Neural progenitor cell (in vitro differentiated cells): ENCODE measurements around the gene IFT74. TPM values are rescaled to one million over a fixed set of nuclear protein-coding genes. Genes with fewer than 3 reads are reported as not detected.

Experiments
- DNase-seq: peaks from one replicate; pipeline ENCODE4 v3.0.0-alpha.2; 2016; ENCODE audit warnings: low spot score
- H2AFZ ChIP-seq: fragments of 200-600 bp; sonication (generic); replicated peaks from 2 replicates; pipeline ENCODE4 v1.6.1; 2016; ENCODE audit warnings: antibody characterized with exemption
- H3F3A ChIP-seq: fragments of 200-600 bp; sonication (generic); 2 replicates; pipeline ENCODE4 v1.6.1; 2016; ENCODE audit warnings: antibody characterized with exemption, low read depth
- H3K27ac ChIP-seq: fragments of 200-600 bp; sonication (generic); 2 replicates; pipeline ENCODE4 v1.5.1; 2016; ENCODE audit warnings: mild to moderate bottlenecking
- H3K27me3 ChIP-seq: fragments of 200-600 bp; sonication (generic); 2 replicates; pipeline ENCODE4 v1.6.1; 2016; ENCODE audit warnings: mild to moderate bottlenecking, moderate library complexity
- H3K36me3 ChIP-seq: fragments of 200-600 bp; sonication (generic); 2 replicates; pipeline ENCODE4 v1.5.1; 2016
- H3K4me1 ChIP-seq: fragments of 200-600 bp; sonication (generic); 2 replicates; pipeline ENCODE4 v1.6.1; 2016; ENCODE audit warnings: mixed run types
- H3K4me2 ChIP-seq: fragments of 200-600 bp; sonication (generic); 2 replicates; pipeline ENCODE4 v1.6.1; 2016
- H3K4me3 ChIP-seq: fragments of 200-600 bp; sonication (generic); 2 replicates; pipeline ENCODE4 v1.5.1; 2016
- H3K79me2 ChIP-seq: fragments of 200-600 bp; sonication (generic); 2 replicates; pipeline ENCODE4 v1.6.1; 2016; ENCODE audit warnings: low read depth
- H3K9ac ChIP-seq: fragments of 200-600 bp; sonication (generic); 2 replicates; pipeline ENCODE4 v1.6.1; 2016
- H3K9me3 ChIP-seq: fragments of 200-600 bp; sonication (generic); 2 replicates; pipeline ENCODE4 v1.5.1; 2016; ENCODE audit warnings: low read depth
- H4K20me1 ChIP-seq: fragments of 200-600 bp; sonication (generic); 2 replicates; pipeline ENCODE4 v1.6.1; 2016; ENCODE audit warnings: low read depth
- H3K27ac Mint-ChIP-seq: 3 replicates; pipeline ENCODE4 v1.8.0; 2021; ENCODE audit warnings: mixed read lengths
- H3K27me3 Mint-ChIP-seq: 2 replicates; pipeline ENCODE4 v1.8.0; 2022; ENCODE audit warnings: low read depth, mild to moderate bottlenecking, inconsistent platforms, moderate library complexity, mixed read lengths; ENCODE audit not compliant: insufficient read depth
- H3K36me3 Mint-ChIP-seq: 3 replicates; pipeline ENCODE4 v1.8.0; 2021; ENCODE audit warnings: mixed read lengths
- H3K4me1 Mint-ChIP-seq: 3 replicates; pipeline ENCODE4 v1.8.0; 2021; ENCODE audit warnings: mixed read lengths
- H3K4me3 Mint-ChIP-seq: 3 replicates; pipeline ENCODE4 v1.8.0; 2021; ENCODE audit warnings: mild to moderate bottlenecking, moderate library complexity, mixed read lengths
- H3K9me3 Mint-ChIP-seq: 3 replicates; pipeline ENCODE4 v1.8.0; 2020; ENCODE audit warnings: mixed read lengths
- EZH2 ChIP-seq: fragments of 200-600 bp; sonication (generic); IDR thresholded peaks from 2 replicates; pipeline ENCODE4 v1.6.1; 2017; ENCODE audit warnings: antibody characterized with exemption, mild to moderate bottlenecking, moderate library complexity
- EZH2phosphoT487 ChIP-seq: fragments of 200-600 bp; sonication (generic); IDR thresholded peaks from 2 replicates; pipeline ENCODE4 v1.6.1; 2017; ENCODE audit warnings: antibody characterized with exemption
- total RNA-seq: library from RNA; depleted of rRNA; stranded (reverse); fragments of >200 nt; gene quantifications from 2 replicates; pipeline ENCODE4 v1.2.3, GENCODE V29; 2015; ENCODE audit warnings: low replicate concordance
- TF ChIP-seq, protein P1 (sequence below): fragments of 200-600 bp; sonication (generic); IDR thresholded peaks from 2 replicates; pipeline ENCODE4 v1.5.1; 2017; ENCODE audit warnings: antibody characterized with exemption, mild to moderate bottlenecking

The IFT74 gene
- total RNA-seq, 1 donor from 2014 or later: 81.2 TPM

GRCh38 chr9:27042476-27042875, 86.3 kb downstream of the IFT74 start:
- no peak overlapping the region for H3K9ac ChIP-seq
- peaks cover 7% of the 10 kb centered on the region for H3K36me3 Mint-ChIP-seq

DNA sequence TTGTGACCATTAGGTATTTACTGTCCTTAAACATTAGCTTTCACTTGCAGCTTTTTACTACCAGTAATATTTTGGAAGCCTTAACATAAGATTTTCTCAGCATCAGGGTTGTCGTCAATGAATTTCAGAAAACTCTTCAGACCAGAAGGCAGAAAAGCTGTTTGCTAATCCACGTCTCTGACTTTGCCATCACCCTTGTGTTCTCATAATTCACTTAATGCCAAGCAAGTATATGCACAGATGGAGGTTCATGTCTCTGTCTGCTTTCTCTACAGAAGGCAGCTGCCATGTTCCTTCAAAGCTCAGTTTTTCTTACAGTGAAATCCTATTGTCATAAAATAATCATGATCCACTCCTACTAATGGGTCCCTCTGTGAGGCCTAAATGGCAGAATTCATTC, 87.0 kb downstream of the IFT74 start:
- DNase-seq: no peak
- no peak overlapping the region for H2AFZ ChIP-seq
- H3K9ac ChIP-seq: no peak overlapping the region
- H3K9me3 ChIP-seq: no peaks in the 10 kb centered on the region
- TF ChIP-seq, protein P1, sequence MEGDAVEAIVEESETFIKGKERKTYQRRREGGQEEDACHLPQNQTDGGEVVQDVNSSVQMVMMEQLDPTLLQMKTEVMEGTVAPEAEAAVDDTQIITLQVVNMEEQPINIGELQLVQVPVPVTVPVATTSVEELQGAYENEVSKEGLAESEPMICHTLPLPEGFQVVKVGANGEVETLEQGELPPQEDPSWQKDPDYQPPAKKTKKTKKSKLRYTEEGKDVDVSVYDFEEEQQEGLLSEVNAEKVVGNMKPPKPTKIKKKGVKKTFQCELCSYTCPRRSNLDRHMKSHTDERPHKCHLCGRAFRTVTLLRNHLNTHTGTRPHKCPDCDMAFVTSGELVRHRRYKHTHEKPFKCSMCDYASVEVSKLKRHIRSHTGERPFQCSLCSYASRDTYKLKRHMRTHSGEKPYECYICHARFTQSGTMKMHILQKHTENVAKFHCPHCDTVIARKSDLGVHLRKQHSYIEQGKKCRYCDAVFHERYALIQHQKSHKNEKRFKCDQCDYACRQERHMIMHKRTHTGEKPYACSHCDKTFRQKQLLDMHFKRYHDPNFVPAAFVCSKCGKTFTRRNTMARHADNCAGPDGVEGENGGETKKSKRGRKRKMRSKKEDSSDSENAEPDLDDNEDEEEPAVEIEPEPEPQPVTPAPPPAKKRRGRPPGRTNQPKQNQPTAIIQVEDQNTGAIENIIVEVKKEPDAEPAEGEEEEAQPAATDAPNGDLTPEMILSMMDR: no peak
- no peak for TF ChIP-seq EZH2
- TF ChIP-seq EZH2phosphoT487: no peak
- H3K27ac ChIP-seq: no peak overlapping the region
- no peaks in the 10 kb centered on the region for H3K27me3 Mint-ChIP-seq
- H3F3A ChIP-seq: no peaks in the 10 kb centered on the region
- H3K27ac Mint-ChIP-seq: no peak overlapping the region
- H3K9me3 Mint-ChIP-seq: no peaks in the 10 kb centered on the region
- H3K4me1 ChIP-seq: no peaks in the 10 kb centered on the region
- no peak overlapping the region for H3K4me3 ChIP-seq
- peaks cover 5% of the 10 kb centered on the region for H3K36me3 ChIP-seq
- peaks cover 4% of the 10 kb centered on the region for H3K36me3 Mint-ChIP-seq
- no peaks in the 10 kb centered on the region for H3K27me3 ChIP-seq
- no peaks in the 10 kb centered on the region for H3K79me2 ChIP-seq
- H3K4me2 ChIP-seq: no peak overlapping the region
- H4K20me1 ChIP-seq: no peaks in the 10 kb centered on the region
- no peaks in the 10 kb centered on the region for H3K4me1 Mint-ChIP-seq
- H3K4me3 Mint-ChIP-seq: no peak overlapping the region

More at GRCh38 chr9:27042476-27042875, 86.3 kb downstream of the IFT74 start:
- H3K27ac ChIP-seq: no peak overlapping the region
- no peaks in the 10 kb centered on the region for H3F3A ChIP-seq
- H3K36me3 ChIP-seq: peaks cover 5% of the 10 kb centered on the region
- H3K4me2 ChIP-seq: no peak overlapping the region
- H3K79me2 ChIP-seq: no peaks in the 10 kb centered on the region
- no peaks in the 10 kb centered on the region for H3K9me3 ChIP-seq
- no peaks in the 10 kb centered on the region for H4K20me1 ChIP-seq
- TF ChIP-seq EZH2: no peak
- TF ChIP-seq, protein P1: no peak
- no peak for TF ChIP-seq EZH2phosphoT487
- H3K4me1 ChIP-seq: no peaks in the 10 kb centered on the region
- H3K27ac Mint-ChIP-seq: no peak overlapping the region
- no peak overlapping the region for H2AFZ ChIP-seq
- H3K4me3 Mint-ChIP-seq: no peak overlapping the region
- H3K9me3 Mint-ChIP-seq: no peaks in the 10 kb centered on the region
- no peaks in the 10 kb centered on the region for H3K27me3 Mint-ChIP-seq
- H3K27me3 ChIP-seq: no peaks in the 10 kb centered on the region
- H3K4me1 Mint-ChIP-seq: no peaks in the 10 kb centered on the region
- no peak for DNase-seq
- H3K4me3 ChIP-seq: no peak overlapping the region

GRCh38 chr9:27047136-27047535, 90.9 kb downstream of the IFT74 start:
- Mint-ChIP-seq H3K27me3 (no peaks in the 10 kb centered on the region), H3K4me3 (no peak overlapping the region), H3K4me1 (no peaks in the 10 kb centered on the region), H3K36me3 (peaks cover 8% of the 10 kb centered on the region), H3K9me3 (no peaks in the 10 kb centered on the region), H3K27ac (no peak overlapping the region)
- Histone ChIP-seq H3K27me3 (no peaks in the 10 kb centered on the region), H4K20me1 (no peaks in the 10 kb centered on the region), H3K36me3 (peaks cover 5% of the 10 kb centered on the region), H3K27ac (no peak overlapping the region), H3F3A (no peaks in the 10 kb centered on the region), H3K79me2 (no peaks in the 10 kb centered on the region), H3K9ac (no peak overlapping the region), H2AFZ (no peak overlapping the region), H3K4me1 (no peaks in the 10 kb centered on the region), H3K4me2 (no peak overlapping the region), H3K9me3 (no peaks in the 10 kb centered on the region), H3K4me3 (no peak overlapping the region)
- TF ChIP-seq, protein P1: no peak
- TF ChIP-seq EZH2: no peak
- TF ChIP-seq EZH2phosphoT487: no peak
- no peak for DNase-seq
